HCT116 (cell line): ENCODE results near the gene TLCD2.

ENCODE experiments used
- ELF1 ChIP-seq: IDR thresholded peaks from 2 replicates; pipeline ENCODE4 v1.6.1; 2012; ENCODE audit warnings: low read depth, borderline replicate concordance
- EZH2 ChIP-seq: fragments of 200-600 bp; sonication (generic); IDR thresholded peaks from 2 replicates; pipeline ENCODE4 v1.6.1; 2017; ENCODE audit warnings: antibody characterized with exemption, mixed run types
- EZH2phosphoT487 ChIP-seq: fragments of 200-600 bp; IDR thresholded peaks from 2 replicates; pipeline ENCODE4 v1.6.1; 2018; ENCODE audit warnings: antibody characterized with exemption, borderline replicate concordance
- POLR2AphosphoS5 ChIP-seq: IDR thresholded peaks from 2 replicates; pipeline ENCODE4 v1.6.1; 2011; ENCODE audit warnings: mild to moderate bottlenecking, low read depth, low read length, moderate library complexity
- RAD21 ChIP-seq: IDR thresholded peaks from 2 replicates; pipeline ENCODE4 v1.6.1; 2012; ENCODE audit warnings: low read depth, mild to moderate bottlenecking
- SP1 ChIP-seq: IDR thresholded peaks from 2 replicates; pipeline ENCODE4 v1.6.1; 2012; ENCODE audit warnings: low read depth
- SRF ChIP-seq: IDR thresholded peaks from 2 replicates; pipeline ENCODE4 v1.6.1; 2012; ENCODE audit warnings: low read depth
- YY1 ChIP-seq: IDR thresholded peaks from 2 replicates; pipeline ENCODE4 v1.6.1; 2011; ENCODE audit warnings: low read length, low read depth, moderate library complexity, mild to moderate bottlenecking; ENCODE audit not compliant: insufficient replicate concordance; ENCODE audit errors: extremely low read depth
- ZNF274 ChIP-seq: fragments of 200-500 bp; sonication (Bioruptor generic); IDR thresholded peaks from 2 replicates; pipeline ENCODE4 v1.6.1; 2014; ENCODE audit warnings: mild to moderate bottlenecking, low read depth, low read length, inconsistent platforms
- TF ChIP-seq, protein P1 (sequence below): IDR thresholded peaks from 2 replicates; pipeline ENCODE4 v1.6.1; 2012
- TF ChIP-seq, protein P2 (sequence below), 3 experiments: fragments of 200-600 bp in 1 of 3; sonication (generic) in 1 of 3; IDR thresholded peaks in 2 of 3; conservative IDR thresholded peaks in 1 of 3; 2 replicates each; pipeline ENCODE4 v1.5.1; 2012 to 2017; ENCODE audit warnings: low read depth in 2 of 3, low read length in 2 of 3, antibody characterized with exemption in 1 of 3, borderline replicate concordance in 1 of 3, control low read depth in 1 of 3, mild to moderate bottlenecking in 1 of 3, mixed read lengths in 1 of 3, mixed run types in 1 of 3, moderate library complexity in 1 of 3; ENCODE audit not compliant: insufficient read depth in 1 of 3
- TF ChIP-seq, protein P3 (sequence below): IDR thresholded peaks from 2 replicates; pipeline ENCODE4 v1.6.1; 2012; ENCODE audit warnings: low read depth

DNA sequence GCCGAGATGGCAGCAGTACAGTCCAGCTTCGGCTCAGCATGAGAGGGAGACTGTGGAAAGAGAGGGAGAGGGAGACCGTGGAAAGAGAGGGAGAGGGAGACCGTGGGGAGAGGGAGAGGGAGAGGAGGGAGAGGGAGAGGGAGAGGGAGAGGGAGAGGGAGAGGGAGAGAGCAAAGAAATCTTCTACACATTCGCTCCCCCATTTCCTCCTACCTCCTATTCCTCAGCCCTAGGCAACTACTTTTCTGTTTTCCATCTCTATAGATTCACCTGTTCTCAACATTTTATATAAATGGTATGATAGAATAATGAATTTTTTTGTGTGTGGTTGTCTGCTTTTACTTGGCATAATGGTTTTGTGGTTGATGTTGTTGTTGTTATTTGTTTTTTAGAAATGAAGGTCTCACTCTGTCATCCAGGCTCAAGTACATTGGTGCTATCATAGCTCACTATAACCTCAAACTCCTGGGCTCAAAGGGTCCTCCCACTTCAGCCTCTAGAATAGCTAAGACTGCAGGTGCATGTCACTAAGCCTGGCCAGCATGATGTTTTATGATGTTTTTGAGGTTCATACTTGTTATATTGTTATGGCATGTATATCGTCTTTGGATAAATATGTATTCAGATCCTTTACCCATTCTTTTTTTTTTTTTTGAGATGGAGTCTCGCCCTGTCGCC lies 19.5 kb downstream of the TLCD2 start:
- TF ChIP-seq EZH2 (no peak), EZH2phosphoT487 (no peak), SRF (no peak), ZNF274 (no peak), RAD21 (no peak), POLR2AphosphoS5 (no peak), YY1 (no peak), ELF1 (no peak), SP1 (no peak)
- TF ChIP-seq, protein P1, sequence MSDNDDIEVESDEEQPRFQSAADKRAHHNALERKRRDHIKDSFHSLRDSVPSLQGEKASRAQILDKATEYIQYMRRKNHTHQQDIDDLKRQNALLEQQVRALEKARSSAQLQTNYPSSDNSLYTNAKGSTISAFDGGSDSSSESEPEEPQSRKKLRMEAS, result no peak
- TF ChIP-seq, protein P2, sequence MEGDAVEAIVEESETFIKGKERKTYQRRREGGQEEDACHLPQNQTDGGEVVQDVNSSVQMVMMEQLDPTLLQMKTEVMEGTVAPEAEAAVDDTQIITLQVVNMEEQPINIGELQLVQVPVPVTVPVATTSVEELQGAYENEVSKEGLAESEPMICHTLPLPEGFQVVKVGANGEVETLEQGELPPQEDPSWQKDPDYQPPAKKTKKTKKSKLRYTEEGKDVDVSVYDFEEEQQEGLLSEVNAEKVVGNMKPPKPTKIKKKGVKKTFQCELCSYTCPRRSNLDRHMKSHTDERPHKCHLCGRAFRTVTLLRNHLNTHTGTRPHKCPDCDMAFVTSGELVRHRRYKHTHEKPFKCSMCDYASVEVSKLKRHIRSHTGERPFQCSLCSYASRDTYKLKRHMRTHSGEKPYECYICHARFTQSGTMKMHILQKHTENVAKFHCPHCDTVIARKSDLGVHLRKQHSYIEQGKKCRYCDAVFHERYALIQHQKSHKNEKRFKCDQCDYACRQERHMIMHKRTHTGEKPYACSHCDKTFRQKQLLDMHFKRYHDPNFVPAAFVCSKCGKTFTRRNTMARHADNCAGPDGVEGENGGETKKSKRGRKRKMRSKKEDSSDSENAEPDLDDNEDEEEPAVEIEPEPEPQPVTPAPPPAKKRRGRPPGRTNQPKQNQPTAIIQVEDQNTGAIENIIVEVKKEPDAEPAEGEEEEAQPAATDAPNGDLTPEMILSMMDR (IDR thresholded peaks at IDR 0.05 in 2 of 3, conservative IDR thresholded peaks at IDR 0.05 in 1 of 3; ENCODE audit: borderline replicate concordance in 1 of 3, insufficient read depth in 1 of 3, low read depth in 2 of 3, low read length in 2 of 3), result no peak
- TF ChIP-seq, protein P3, sequence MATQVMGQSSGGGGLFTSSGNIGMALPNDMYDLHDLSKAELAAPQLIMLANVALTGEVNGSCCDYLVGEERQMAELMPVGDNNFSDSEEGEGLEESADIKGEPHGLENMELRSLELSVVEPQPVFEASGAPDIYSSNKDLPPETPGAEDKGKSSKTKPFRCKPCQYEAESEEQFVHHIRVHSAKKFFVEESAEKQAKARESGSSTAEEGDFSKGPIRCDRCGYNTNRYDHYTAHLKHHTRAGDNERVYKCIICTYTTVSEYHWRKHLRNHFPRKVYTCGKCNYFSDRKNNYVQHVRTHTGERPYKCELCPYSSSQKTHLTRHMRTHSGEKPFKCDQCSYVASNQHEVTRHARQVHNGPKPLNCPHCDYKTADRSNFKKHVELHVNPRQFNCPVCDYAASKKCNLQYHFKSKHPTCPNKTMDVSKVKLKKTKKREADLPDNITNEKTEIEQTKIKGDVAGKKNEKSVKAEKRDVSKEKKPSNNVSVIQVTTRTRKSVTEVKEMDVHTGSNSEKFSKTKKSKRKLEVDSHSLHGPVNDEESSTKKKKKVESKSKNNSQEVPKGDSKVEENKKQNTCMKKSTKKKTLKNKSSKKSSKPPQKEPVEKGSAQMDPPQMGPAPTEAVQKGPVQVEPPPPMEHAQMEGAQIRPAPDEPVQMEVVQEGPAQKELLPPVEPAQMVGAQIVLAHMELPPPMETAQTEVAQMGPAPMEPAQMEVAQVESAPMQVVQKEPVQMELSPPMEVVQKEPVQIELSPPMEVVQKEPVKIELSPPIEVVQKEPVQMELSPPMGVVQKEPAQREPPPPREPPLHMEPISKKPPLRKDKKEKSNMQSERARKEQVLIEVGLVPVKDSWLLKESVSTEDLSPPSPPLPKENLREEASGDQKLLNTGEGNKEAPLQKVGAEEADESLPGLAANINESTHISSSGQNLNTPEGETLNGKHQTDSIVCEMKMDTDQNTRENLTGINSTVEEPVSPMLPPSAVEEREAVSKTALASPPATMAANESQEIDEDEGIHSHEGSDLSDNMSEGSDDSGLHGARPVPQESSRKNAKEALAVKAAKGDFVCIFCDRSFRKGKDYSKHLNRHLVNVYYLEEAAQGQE, result no peak
